CD4-positive, alpha-beta T cell treated with Interleukin-21 for 1 hour (primary cell): ENCODE results near the gene GRIK5.

Experiments
- DNase-seq: peaks from one replicate; pipeline ENCODE4 v3.0.0-alpha.2; 2020

The GRIK5 gene

DNA sequence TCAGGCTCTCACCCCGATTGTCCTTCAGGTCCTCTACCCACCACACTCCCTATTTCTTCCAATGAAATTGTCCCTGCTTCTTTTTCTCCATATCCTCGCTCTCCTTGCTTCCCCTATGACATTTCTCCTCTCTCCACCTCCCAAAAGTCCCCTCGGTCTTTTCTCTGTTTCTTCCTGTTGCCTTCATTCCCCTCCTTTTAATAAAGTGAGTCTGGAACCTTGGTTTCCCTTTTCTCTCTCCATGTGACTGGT lies 5.3 kb upstream of the GRIK5 start:
- no peak for DNase-seq

DNA sequence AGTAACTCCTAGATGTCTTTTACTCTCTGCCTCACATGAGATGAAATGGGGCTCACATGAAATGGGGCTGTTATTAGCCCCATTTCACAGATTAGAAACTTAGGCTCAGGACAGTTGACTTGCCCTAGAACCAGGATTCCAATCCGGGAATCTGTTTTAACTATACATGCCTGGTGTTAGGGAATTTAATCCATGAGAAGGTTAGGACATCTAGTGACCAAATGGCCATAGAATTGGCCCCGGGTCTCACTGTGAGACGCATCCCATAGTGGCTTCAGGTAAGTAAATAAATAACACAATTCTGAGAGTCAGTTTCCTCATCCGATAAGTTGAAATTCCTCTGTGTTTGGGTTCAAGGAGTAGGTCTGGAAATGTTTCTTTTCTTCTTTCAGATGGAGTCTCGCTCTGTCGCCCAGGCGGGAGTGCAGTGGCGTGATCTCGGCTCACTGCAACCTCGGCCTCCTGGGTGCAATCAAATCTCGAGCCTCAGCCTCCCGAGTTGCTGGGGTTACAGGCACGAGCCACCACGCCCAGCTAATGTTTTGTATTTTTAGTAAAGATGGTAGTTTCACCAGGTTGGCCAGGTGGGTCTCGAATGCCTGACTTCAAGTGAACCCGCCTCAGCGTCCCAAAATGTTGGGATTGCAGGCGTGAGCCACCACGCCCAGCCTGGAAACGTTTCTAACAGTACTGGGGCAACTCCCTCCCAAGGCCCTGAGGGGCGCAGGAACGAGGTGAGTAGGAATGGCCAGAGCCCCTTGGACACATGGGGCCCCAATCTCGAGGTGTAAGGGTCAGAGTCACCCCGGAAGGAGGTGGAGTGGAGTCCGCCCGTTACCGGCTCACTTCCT lies 4.7 kb upstream of the GRIK5 start:
- no peak for DNase-seq

DNA sequence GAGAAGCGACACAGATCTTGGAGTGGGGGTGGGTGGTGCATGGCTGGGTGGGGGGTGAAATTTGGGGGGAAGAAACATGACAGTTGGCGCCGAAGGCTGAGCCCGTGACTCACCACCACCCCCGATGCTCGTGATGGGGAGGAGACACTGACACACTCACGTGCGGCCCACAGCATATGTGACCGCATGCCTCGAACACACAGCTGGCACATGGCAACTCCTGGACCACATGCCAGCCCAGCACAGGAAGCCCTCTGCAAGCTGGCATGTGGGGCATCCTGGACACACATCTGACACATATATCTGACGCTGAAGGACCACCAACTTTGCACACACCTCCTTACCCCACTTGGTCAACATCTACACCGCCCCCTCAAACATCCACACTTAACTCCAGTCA lies 1.2 kb upstream of the GRIK5 start:
- no peak for DNase-seq

DNA sequence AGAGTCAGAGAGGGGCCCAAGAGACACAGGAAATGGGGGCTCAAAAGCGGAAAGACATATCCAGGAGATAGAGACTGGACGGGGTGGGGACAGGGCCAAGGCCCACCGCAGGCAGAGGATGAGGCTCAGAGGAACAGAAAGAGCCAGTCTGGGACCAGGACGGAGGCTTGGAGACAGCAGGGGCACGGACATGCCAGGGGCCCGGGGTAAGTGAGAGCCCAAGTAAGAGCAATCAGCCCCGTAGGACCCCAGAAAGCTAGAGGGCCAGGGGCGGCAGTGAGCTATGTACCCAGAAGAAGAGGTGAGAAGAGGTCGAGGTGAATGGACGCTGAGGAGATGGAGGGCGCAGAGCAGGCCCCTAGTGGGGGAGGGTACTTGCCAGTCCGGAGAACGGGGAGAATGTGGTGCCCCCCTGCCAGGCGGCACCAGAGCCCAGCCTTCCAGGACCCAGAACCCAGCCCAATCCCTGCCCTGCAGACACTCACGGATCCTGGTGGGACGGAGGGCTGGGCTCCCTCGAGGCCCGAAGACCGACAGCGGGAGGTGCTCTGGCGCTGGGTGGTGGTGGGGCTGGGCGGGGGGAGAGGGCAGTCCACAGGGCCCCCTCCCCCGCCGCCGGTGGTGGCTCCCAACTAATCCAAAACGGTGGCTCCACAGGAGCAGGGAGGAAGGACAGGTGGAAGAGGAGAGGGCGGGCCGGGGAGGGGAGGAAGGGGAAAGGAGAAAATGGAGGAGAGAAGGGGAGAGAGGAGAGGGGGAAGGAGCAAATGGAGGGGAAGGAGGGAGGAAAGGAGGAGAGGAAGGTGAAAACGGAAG lies 1.0 kb downstream of the GRIK5 start:
- DNase-seq: no peak

DNA sequence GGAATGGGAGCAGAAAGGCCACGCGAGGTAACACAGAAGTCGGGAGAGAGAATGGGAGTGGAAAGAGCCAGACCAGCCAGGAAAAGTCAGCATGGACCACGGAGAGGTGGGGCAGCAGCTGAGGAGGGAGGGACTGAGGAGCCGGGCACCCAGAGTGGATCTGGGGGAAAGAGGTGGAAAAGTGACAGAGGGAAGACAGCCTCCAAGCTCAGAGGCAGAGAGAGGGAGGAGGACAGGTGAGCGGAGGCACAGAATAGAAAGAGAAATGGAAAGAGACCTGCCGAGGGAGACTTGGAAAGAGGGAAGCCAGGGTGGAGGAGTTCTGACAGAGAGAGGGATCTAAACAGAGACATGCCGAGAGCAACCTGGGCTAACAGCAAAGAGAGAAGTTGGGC lies 1.6 kb downstream of the GRIK5 start:
- DNase-seq: no peak

DNA sequence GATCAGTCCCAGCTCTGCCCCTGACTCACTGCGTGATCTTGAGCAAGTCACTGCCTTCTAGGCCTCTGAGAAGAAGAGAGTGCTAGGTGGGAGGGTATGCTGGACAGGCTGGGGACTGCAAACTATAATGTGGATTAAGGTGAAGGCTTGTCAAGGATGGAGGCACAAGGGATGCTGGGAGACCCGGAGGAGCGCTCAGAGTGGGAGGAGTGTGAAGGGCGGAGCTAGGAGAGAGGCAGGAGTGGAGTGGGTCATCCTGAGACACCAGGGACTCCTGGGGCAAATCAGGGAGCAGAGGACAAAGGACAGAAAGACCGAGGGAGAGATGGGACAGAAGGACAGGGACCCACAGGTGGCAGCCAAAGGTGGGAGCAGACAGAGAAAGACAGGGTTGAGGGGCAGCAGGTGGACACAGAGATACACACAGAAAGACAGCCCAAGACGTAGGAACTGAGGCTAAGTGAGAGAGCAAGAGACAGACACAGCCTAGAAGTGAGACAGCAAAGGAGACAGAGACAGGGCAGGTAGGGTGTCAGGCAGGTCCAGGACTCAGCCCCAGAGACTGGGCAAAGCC lies 2.6 kb downstream of the GRIK5 start:
- no peak for DNase-seq

DNA sequence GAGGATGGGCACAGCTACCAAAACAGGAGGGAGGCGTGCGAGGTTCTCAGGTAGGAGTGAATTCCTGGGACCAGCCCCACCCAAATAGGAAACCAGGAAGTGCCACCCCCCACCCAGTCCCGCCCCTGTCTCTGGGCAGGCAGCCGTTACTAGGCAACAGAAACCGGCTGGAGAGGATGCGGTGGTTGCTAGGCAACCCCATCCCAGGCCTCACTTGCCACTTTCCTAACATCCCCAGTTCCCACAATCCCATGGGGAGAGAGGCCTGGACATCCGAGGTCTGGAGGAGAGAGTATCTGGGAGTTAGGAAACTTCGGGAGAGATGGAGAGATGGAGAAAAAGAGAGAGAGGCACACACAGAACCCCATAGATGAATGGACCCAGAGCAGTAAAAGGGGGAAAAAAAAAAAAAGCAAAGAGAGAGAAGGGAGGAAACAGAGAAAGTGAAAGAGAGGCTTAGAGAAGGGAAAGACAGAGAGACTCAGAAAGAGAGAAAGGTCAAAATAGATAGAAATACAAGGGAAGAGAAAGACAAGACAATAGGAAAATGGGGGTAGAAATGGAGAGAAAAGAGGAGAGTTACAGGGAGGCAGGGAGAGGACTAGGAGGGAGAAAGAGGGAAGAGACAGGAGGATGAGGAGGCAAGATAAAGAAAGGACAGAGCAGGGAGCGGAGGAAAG lies 3.8 kb downstream of the GRIK5 start:
- DNase-seq: peak; percentile 6

DNA sequence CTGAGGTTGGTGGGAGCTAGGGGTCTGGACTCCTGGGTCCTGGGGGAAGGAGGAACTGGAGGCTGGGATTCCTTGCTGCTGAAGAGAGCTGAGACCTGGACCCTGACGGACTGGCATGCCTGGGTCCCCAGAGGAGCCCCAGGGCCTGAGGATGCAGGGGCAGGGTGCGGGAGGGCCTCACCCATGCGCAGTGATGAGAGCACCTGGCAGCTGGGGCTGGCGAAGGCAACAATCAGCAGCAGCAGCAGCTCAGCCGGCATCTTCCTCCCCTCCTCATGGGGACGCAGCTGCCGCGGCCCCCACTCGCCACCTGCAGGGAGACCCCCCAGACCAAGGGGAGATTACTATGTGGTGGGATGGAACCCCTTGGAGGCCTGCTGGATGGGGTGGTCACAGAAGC lies 4.5 kb downstream of the GRIK5 start:
- DNase-seq: no peak

DNA sequence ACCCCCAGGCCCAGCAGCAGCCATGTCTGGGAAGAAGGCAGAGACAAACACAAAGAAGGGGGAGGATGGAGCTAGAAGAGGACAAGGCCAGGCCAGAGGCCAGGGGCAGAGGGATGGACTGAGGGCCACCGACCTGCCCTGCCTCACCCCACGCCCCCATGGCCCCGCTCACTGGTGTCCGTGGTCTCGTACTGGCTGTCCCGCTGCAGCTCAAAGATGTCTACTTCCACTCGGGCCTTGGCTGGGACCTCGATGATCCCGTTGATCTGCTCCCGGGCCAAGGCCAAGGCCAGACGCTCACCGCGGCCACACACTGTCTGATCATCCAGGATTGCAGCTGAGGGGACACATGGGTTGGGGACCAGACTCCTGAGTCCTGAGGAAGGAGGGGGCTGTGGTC lies 5.0 kb downstream of the GRIK5 start:
- no peak for DNase-seq

DNA sequence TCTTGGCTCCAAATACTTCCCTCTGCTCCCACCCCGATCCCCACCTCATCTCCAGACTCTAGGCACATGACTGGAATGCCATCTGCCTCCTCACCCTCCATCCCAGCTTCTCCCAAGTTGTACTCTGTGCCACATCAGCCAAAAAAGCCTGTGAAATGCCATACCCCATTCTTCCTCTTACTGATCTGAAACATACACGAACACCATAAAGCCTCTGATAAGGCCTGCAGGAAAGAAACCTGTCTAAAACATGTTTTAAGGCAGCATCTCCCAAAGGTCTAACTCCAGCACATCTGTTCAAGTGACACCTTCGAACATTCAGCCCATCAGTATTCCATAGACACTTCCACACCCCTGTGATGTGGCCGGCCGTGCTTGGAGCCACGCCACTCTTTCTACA lies 5.6 kb downstream of the GRIK5 start:
- DNase-seq: no peak

DNA sequence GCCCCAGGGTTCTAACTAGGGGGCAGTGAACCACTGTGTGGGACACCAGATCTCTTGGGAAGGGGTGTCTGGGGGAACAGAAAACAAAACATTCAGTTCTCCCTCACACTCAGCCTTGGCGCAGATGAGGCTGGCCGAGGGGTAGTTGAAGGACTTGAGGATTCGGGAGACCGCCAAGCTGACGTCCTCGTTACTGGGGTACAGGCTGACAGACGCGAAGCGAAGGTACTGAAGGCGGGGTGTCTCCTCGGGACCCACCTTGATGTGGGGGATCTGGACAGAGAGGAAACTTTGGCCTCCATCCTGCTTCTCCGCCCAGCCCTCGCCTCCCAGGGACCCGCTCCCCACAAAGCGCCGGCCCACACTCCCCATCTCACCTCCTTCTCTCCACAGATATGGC lies 7.6 kb downstream of the GRIK5 start:
- no peak for DNase-seq

DNA sequence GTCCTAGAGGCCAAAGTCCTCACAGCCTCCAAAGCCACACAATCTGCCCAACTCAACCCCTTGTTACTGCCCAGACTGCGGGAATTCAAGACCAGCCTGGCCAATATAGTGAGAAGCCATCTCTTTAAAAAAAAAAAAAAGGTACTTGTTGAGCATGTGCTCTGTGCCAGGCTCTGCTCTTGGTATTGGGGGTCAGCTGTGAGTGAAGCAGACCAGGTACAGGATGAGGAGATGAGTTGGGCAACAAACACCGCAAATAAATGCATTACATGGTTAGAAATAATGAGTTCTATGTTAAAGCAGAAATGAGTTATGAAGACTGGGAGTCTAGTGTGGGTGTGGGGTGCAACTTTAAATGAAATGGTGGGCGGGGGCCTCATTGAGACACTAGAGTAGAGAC lies 9.9 kb downstream of the GRIK5 start:
- no peak for DNase-seq

DNA sequence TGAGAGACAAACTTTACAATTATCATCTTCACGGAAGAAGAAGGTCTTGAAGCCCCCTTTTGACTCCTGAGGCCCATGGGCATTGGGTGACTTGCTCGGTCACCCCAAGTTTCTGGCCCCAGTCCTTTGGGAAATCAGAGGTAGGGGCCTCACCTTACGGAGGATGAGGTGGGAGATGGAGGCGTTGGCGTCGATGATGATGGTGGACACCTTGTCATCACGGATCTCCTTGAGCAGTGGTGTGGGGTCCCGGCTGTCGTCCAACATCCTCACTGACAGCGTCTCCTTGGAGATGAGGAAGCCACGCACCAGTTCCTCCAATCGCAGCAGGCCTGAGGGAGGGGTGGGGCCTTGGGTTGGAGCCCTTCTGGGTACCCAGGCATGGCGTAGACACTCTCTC lies 10.8 kb downstream of the GRIK5 start:
- no peak for DNase-seq

DNA sequence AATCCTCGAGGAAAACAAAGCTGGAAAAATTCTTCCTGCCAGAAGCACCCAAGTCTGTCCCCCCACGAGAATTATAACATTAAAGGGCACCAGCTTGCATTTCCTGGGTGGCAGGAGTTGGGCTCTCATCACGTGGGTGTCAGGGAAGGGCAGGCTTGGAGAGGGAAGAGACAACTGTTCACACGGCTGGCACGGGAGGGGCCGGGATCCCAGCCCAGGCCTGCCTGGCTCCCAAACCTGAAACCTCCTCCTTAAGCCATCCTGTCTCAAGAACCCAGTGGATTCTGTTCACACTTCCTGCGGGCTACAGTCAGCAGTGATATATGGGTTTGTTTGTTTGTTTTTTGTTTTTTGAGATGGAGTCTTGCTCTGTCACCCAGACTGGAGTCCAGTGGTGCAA lies 12.2 kb downstream of the GRIK5 start:
- no peak for DNase-seq

DNA sequence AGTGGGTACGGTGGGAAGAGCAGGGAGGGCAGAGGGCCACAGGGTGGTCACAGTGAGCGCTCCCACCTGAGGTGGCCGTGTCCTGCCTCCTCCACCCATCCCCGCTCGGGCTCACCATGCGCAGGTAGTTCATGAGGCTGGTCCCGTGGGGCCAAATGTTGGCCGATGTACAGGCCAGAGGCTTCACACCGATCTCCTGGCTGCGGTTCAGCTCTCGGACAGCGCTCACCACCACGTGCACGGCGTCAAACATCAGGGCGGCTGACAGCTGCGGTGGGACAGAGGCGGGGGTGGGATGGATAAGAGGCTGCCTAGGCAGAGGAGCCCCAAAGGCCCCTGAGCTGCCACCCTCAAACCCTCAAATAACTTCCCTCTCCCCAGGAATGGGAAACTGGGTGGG lies 15.8 kb downstream of the GRIK5 start:
- DNase-seq: no peak

DNA sequence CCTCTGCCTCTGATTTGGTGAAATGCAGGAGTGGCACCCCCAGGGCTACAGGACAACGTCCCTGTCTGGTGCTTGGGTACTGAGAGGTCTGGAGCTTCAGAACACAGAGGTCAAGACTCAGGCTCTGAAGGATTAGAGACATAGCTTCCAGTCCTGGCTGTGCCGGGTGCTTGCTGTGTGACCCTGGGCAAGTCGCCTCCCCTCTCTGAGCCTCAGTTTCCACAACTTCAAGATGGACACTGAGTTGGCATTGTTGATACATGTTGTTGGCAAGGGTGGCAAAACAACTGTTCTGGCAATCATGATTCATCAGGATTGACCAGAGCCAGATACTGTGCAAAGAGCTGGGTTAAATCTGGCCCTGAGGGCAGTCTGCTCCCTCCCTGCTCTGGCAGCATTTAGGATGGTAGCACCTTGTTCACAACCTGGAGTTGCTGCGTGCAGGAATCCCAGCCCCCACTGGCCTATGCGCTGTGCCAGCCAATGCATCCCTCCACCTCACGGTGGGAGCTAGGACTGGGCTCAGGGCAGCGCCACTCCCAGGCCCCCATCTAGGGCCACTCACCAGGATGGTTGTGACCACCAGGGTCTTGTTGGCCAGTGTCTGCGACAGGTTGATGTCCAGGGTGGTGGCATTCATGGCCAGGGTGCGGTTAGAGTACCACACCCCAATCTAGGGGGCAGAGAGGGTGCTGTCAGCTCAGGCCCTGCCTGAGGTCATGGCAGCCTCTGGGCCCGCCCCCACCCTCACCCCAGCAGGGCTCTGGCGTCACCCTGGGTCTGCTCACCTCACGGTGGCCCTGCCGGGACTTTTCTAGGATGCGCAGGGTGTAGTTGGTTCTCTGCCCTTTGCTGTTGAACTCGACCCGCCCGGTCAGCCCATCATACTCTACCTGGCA lies 16.7 kb downstream of the GRIK5 start:
- no peak for DNase-seq

DNA sequence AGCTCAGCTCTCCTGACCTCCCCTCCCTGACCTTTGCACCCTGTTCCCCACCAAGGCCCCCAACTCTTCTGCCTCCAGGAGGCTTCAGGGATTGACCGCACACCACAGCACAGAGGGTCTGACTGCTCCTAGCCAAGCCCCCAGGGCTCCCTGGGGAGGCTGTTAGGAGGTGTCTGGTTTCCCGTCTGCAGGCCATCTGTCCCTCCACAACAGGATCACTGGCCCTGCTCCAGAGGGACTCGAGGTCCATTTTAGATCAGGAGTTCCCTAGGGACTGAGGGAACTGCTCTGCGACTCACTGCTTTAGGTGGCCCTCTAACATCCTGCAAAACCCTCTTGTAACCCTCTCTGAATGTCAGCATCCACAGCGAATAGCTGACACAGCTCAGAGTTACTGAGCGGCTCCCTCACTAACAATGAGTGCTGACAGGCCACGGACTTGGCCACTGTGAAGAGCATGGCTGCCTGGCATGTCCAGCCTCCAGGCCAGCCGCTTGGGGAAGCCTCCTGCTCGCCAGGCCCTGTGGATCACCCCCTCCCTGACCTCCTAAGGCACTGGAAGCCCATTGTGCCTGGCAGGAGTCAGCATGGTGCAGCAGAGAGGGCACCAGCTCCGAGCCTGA lies 17.7 kb downstream of the GRIK5 start:
- DNase-seq: no peak

DNA sequence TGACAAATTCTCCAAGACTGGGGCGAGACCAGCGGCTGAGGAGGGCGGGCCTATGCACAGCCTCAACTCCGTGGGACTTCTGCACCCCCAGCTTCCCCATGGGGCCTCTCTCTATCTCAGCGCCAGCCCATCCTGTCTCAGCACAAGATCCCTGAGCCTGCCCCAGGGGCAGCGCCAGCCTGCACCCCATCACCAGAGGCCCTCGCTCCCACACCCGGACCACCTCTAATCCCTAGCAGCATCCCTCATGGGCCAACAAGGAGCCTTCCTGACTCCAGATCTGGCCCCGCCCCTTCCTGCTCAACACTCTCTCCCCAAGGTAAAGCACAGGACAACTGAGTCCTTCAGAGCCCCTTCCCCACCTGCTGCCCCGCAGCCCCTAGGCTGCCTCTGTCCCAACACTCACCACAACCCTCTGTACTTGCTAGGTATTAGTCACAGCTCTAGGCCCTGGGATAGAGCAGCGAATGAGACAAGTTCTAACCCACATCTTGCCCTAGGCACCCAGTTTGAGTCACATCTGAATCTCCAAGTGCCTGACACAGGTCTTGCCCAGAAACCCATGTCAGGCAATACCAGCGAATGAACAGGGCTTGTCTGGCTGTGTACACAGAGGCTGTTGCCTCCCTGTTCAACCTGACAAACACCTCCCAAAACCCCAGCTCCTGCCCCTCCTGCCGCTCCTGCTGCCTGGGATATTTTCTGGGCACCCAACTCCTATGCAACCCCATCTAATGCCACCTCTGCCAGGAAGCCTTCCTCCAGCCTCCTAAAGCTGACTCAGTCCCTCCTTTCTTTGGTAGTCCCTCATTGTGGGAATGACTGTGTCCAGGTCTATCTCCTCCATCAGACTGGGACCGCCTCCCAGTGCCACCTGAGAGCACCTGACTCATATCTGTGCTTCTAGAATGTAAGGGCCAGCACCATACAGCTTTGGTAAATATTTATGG lies 18.6 kb downstream of the GRIK5 start:
- no peak for DNase-seq

DNA sequence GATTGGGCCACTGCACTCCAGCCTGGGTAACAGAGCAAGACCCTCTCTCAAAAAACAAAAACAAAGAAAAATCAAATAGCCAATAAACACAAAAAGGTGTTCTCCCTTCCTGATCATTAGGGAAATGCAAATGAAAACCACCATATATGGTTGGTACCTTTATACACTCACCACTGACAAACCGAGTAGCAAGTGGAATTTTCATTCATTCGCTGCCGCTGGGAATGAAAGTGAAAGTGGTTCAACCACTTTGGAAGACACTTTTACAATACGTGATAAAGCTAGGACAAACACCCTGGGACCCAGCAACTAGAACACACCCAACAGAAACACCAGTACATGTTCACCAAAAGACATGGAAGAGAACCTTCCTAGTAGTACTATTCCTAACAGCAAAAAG lies 21.0 kb downstream of the GRIK5 start:
- DNase-seq: peak; percentile 11

DNA sequence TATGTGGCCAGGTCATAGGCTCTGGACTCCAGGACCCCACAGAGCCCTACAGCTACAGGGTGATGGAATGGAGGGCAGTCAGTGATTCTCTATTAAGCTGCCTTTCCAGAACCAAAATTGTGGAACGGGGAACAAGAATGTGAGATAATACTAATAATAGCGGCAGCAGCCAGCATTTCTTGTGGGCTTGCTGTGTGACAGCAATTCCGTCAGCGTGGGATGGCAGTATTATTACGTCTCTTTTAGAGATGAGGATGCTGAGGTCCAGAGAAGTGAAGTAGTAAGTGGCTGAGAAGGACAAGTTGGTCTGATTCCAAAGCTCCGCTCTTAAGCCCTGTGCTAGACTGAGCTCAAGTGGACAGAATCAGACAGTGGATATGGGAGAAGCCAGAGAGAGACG lies 24.4 kb downstream of the GRIK5 start:
- no peak for DNase-seq
